Measurements from ENCODE around the gene ITPRID2. TPM values are rescaled to one million over a fixed set of nuclear protein-coding genes. Genes with fewer than 3 reads are reported as not detected.

ITPRID2 gene
- total RNA-seq, 2 donors from 2014 or later, result 224 to 274 TPM

- DNase-seq (no peak), ATAC-seq (no peak)
- intact Hi-C loops (cut with DNase I), result no loop called here
- Histone ChIP-seq H3K4me3 (no peak overlapping the region), H3K27ac (peak overlapping the region in 3 of 4 donors; percentile 15 to 100 (median 35)), H3K9me3 (no peaks in the 10 kb centered on the region), H3K36me3 (replicated peaks in 1 of 2; ENCODE audit: insufficient read depth in 1 of 2, low read depth in 2 of 2) (peaks cover 11% of the 10 kb centered on the region in 2 donors), H3K27me3 (no peaks in the 10 kb centered on the region), H3K4me1 (peaks cover 81% of the 10 kb centered on the region)
- TF ChIP-seq POLR2A (IDR thresholded peaks at IDR 0.05), result no peak
- TF ChIP-seq CTCF (IDR thresholded peaks at IDR 0.05), result no peak
Observed at GRCh38 chr2:181907057-181907456, 15.5 kb downstream of the ITPRID2 start.

- no peak overlapping the region for H3K4me3 ChIP-seq
- H3K27ac ChIP-seq, result peak overlapping the region in 3 of 4 donors; percentile 24 to 100 (median 35)
- no peaks in the 10 kb centered on the region for H3K9me3 ChIP-seq
- DNase-seq (no peak), ATAC-seq (no peak)
- intact Hi-C loops (cut with DNase I), result no loop called here
- WGBS, 2 donors, result 34 to 37% methylated on average over 1 of the region's 1 CpG
- peaks cover 79% of the 10 kb centered on the region for H3K4me1 ChIP-seq
- no peaks in the 10 kb centered on the region for H3K27me3 ChIP-seq
- peaks cover 10 to 11% of the 10 kb centered on the region in 2 donors for H3K36me3 ChIP-seq (replicated peaks in 1 of 2; ENCODE audit: insufficient read depth in 1 of 2, low read depth in 2 of 2)
- no peak for TF ChIP-seq CTCF (IDR thresholded peaks at IDR 0.05)
- TF ChIP-seq POLR2A (IDR thresholded peaks at IDR 0.05), result no peak
Observed at GRCh38 chr2:181907635-181908034, 16.1 kb downstream of the ITPRID2 start.

- Histone ChIP-seq H3K4me1 (peaks cover 74% of the 10 kb centered on the region), H3K4me3 (no peak overlapping the region), H3K9me3 (no peaks in the 10 kb centered on the region), H3K27ac (peak overlapping the region in 3 of 4 donors; percentile 37 to 100 (median 51)), H3K27me3 (no peaks in the 10 kb centered on the region), H3K36me3 (replicated peaks in 1 of 2; ENCODE audit: insufficient read depth in 1 of 2, low read depth in 2 of 2) (peaks cover 4 to 14% of the 10 kb centered on the region in 2 donors)
- no peak for DNase-seq
- no peak for ATAC-seq
- intact Hi-C loops (cut with DNase I), result no loop called here
- TF ChIP-seq POLR2A (IDR thresholded peaks at IDR 0.05) (no peak), CTCF (IDR thresholded peaks at IDR 0.05) (no peak)
- WGBS, 2 donors, result 15 to 21% methylated on average over 2 of the region's 2 CpGs
Observed at GRCh38 chr2:181910028-181910831, 18.7 kb downstream of the ITPRID2 start.

GRCh38 chr2:181911830-181912229 is 20.3 kb downstream of the ITPRID2 start:
- H3K27me3 ChIP-seq, result no peaks in the 10 kb centered on the region
- peaks cover 4 to 23% of the 10 kb centered on the region in 2 donors for H3K36me3 ChIP-seq (replicated peaks in 1 of 2; ENCODE audit: insufficient read depth in 1 of 2, low read depth in 2 of 2)
- intact Hi-C loops (cut with DNase I), result no loop called here
- TF ChIP-seq POLR2A (IDR thresholded peaks at IDR 0.05) (peak in 1 of 3 donors; percentile 16), CTCF (IDR thresholded peaks at IDR 0.05) (no peak)
- H3K9me3 ChIP-seq, result no peaks in the 10 kb centered on the region
- DNase-seq, result peak in 2 of 4 donors; percentile 31 to 46
- peak; percentile 68 for ATAC-seq
- H3K27ac ChIP-seq, result peak overlapping the region in 3 of 4 donors; percentile 20 to 100 (median 44)
- peaks cover 74% of the 10 kb centered on the region for H3K4me1 ChIP-seq
- 27 to 34% methylated on average over 2 of the region's 2 CpGs for WGBS, 2 donors
- H3K4me3 ChIP-seq, result no peak overlapping the region

All from body of pancreas (tissue), 4 donors.